HepG2 (cell line): ENCODE data around the gene HBS1L. TPM values are rescaled to one million over a fixed set of nuclear protein-coding genes. Genes with fewer than 3 reads are reported as not detected.

Experiments used
- ATAC-seq: fragments of 200-7000 bp; cut with Tn5 transposase; 3 replicates; pipeline ENCODE4 v1.9.1; 2020; ENCODE audit warnings: mild to moderate bottlenecking, moderate library complexity
- BruUV-seq: library from RNA; stranded (reverse); fragments of 400-500 nt; replicated peaks from 2 replicates; lab custom pipeline; 2021; lab: Mats Ljungman, UMichigan
- CTCF ChIA-PET: fragments of 300-600 bp; formaldehyde crosslinking; extraction: SDS; loops from one replicate; lab custom pipeline; 2021; ENCODE audit warnings: low total read pairs, inconsistent platforms, low intra/inter-chr PET ratio; lab: Yijun Ruan, JAX
- POLR2A ChIA-PET: fragments of 350-600 bp; sonication (Branson Sonifier 250); formaldehyde crosslinking; loops from one replicate; lab custom pipeline; 2020; ENCODE audit warnings: antibody characterized with exemption, inconsistent platforms; lab: Yijun Ruan, JAX
- DNase-seq: peaks from one replicate; pipeline ENCODE4 v3.0.0-alpha.2; 2015; ENCODE audit warnings: low spot score
- FAIRE-seq: peaks from 3 replicates; lab custom pipeline; 2011; peaks lifted over from hg19 to GRCh38; lab: Jason Lieb, UNC
- H2AFZ ChIP-seq: one replicate; pipeline ENCODE4 v1.6.1; 2011; ENCODE audit warnings: low read length, inconsistent platforms
- H3K27ac ChIP-seq: fragments of 300-600 bp; 3 replicates; pipeline ENCODE4 v1.8.0; 2011; ENCODE audit warnings: mixed run types, mild to moderate bottlenecking, mixed read lengths, low read length, inconsistent platforms; ENCODE audit not compliant: insufficient read depth; ENCODE audit errors: extremely low read length
- H3K27me3 ChIP-seq, 2 experiments: fragments of 200-600 bp in 1 of 2; 2 replicates in 1 of 2; 3 replicates in 1 of 2; pipeline versions ENCODE4 v1.6.0 to v1.8.0; 2011; ENCODE audit warnings: low read length in 2 of 2, mild to moderate bottlenecking in 2 of 2, moderate library complexity in 2 of 2, inconsistent platforms in 1 of 2; ENCODE audit not compliant: insufficient read depth in 2 of 2, control insufficient read depth in 1 of 2
- H3K36me3 ChIP-seq, 2 experiments: fragments of 200-600 bp in 1 of 2; replicated peaks in 1 of 2; 2 replicates in 1 of 2; 3 replicates in 1 of 2; pipeline versions ENCODE4 v1.5.1 to v1.8.0; 2011; ENCODE audit warnings: low read length in 2 of 2, inconsistent platforms in 1 of 2; ENCODE audit not compliant: insufficient read depth in 2 of 2, control insufficient read depth in 1 of 2
- H3K4me1 ChIP-seq: 2 replicates; pipeline ENCODE4 v1.5.1; 2012; ENCODE audit warnings: low read length, inconsistent platforms; ENCODE audit not compliant: insufficient read depth
- H3K4me2 ChIP-seq: 2 replicates; pipeline ENCODE4 v1.6.0; 2011; ENCODE audit warnings: low read depth, low read length, inconsistent platforms
- H3K4me3 ChIP-seq, 3 experiments: fragments of 200-600 bp in 1 of 3; sonication (generic), shearing (Covaris generic) in 1 of 3; replicated peaks in 1 of 3; 2 replicates each; pipeline ENCODE4 v1.5.1; 2011 to 2016; ENCODE audit warnings: low read length in 3 of 3, inconsistent platforms in 2 of 3, low read depth in 2 of 3, mild to moderate bottlenecking in 2 of 3, control low read depth in 1 of 3, mixed read lengths in 1 of 3; ENCODE audit not compliant: insufficient read depth in 1 of 3
- H3K79me2 ChIP-seq: one replicate; pipeline ENCODE4 v1.6.1; 2011; ENCODE audit warnings: low read length, inconsistent platforms; ENCODE audit not compliant: insufficient read depth
- H3K9ac ChIP-seq: 2 replicates; pipeline ENCODE4 v1.6.0; 2011; ENCODE audit warnings: mild to moderate bottlenecking, low read depth, low read length, inconsistent platforms; ENCODE audit not compliant: insufficient read depth
- H3K9me3 ChIP-seq: 2 replicates; pipeline ENCODE4 v1.5.1; 2012; ENCODE audit warnings: mild to moderate bottlenecking, low read length
- H4K20me1 ChIP-seq: 2 replicates; pipeline ENCODE4 v1.6.0; 2011; ENCODE audit warnings: inconsistent platforms, mild to moderate bottlenecking, low read length, moderate library complexity; ENCODE audit not compliant: insufficient read depth
- HOXA7 ChIP-seq: sonication (generic); formaldehyde crosslinking; IDR thresholded peaks from 2 replicates; pipeline ENCODE4 v1.8.1; 2022; ENCODE audit warnings: mild to moderate bottlenecking, missing genetic modification reagents, moderate library complexity
- MAFG ChIP-seq: sonication (generic); formaldehyde crosslinking; IDR thresholded peaks from 2 replicates; pipeline ENCODE4 v1.5.1; 2020; ENCODE audit warnings: mild to moderate bottlenecking, missing genetic modification reagents
- MIXL1 ChIP-seq: IDR thresholded peaks from 2 replicates; pipeline ENCODE4 v1.6.1; 2016
- POGZ ChIP-seq: sonication (generic); formaldehyde crosslinking; IDR thresholded peaks from 2 replicates; pipeline ENCODE4 v1.4.0; 2020; ENCODE audit warnings: mild to moderate bottlenecking, missing genetic modification reagents
- SCMH1 ChIP-seq: sonication (generic); formaldehyde crosslinking; IDR thresholded peaks from 2 replicates; pipeline ENCODE4 v1.9.0; 2021; ENCODE audit warnings: missing genetic modification reagents, mild to moderate bottlenecking, borderline replicate concordance
- ZFP37 ChIP-seq: sonication (generic); formaldehyde crosslinking; IDR thresholded peaks from 2 replicates; pipeline ENCODE4 v1.4.0; 2020; ENCODE audit warnings: missing genetic modification reagents, borderline replicate concordance
- ZNF446 ChIP-seq: sonication (generic); formaldehyde crosslinking; IDR thresholded peaks from 2 replicates; pipeline ENCODE4 v1.5.0; 2020; ENCODE audit warnings: mild to moderate bottlenecking, missing genetic modification reagents
- ZNF577 ChIP-seq: sonication (generic); formaldehyde crosslinking; IDR thresholded peaks from 2 replicates; pipeline ENCODE4 v1.4.0; 2020; ENCODE audit warnings: mild to moderate bottlenecking, low read depth, missing genetic modification reagents, borderline replicate concordance
- ZNF660 ChIP-seq: sonication (generic); formaldehyde crosslinking; IDR thresholded peaks from 2 replicates; pipeline ENCODE4 v1.5.1; 2020; ENCODE audit warnings: mild to moderate bottlenecking, low read depth, missing genetic modification reagents, borderline replicate concordance
- WGBS: methylation state at CpG from one replicate; pipeline ENCODE4 v1.1.6; 2017; ENCODE audit warnings: low lambda C conversion rate; 5-methylcytosine and 5-hydroxymethylcytosine counted together
- in situ Hi-C: cut with HindIII; loops from 2 replicates; pipeline ENCODE4 v1.10.0; 2017; ENCODE audit warnings: low pct_unique_long_range_greater_than_20kb; ENCODE audit not compliant: extremely low pct_ligation_motif_present
- intact Hi-C: fragments of 100-400 bp; cut with micrococcal nuclease; formaldehyde crosslinking; loops from one replicate; pipeline ENCODE4 v1.10.0; 2022; ENCODE audit not compliant: unreplicated experiment
- polyA plus RNA-seq, 8 experiments: library from polyadenylated mRNA; depleted of rRNA in 3 of 8; stranded (reverse) in 7 of 8; unstranded in 1 of 8; fragments of >200 nt; fragmentation: Illumina TruSeq in 4 of 8; extraction: Trizol in 4 of 8; gene quantifications; 2 replicates each; pipeline versions ENCODE4 v1.2.1 to v1.2.3, GENCODE V29; 2011 to 2016; ENCODE audit warnings: low read depth in 4 of 8, missing spikeins in 1 of 8, mixed read lengths in 1 of 8; ENCODE audit not compliant: insufficient read depth in 1 of 8
- total RNA-seq, 5 experiments: library from RNA; depleted of rRNA; stranded (reverse); fragments of >200 nt; fragmentation: Illumina TruSeq; extraction: Trizol; gene quantifications; 2 replicates each; pipeline ENCODE4 v1.2.3, GENCODE V29; 2016; ENCODE audit warnings: low read depth in 1 of 5
- TF ChIP-seq, protein P1 (sequence below): sonication (generic); formaldehyde crosslinking; IDR thresholded peaks from 2 replicates; pipeline ENCODE4 v1.4.0; 2020; ENCODE audit warnings: mild to moderate bottlenecking, missing genetic modification reagents
- TF ChIP-seq, protein P2 (sequence below): IDR thresholded peaks from 2 replicates; pipeline ENCODE4 v1.6.1; 2016; ENCODE audit warnings: control low read depth

Gene HBS1L
- total and polyA plus RNA-seq, 2 of the 13 experiments (the other 11 are each of a cell fraction or from before 2014, with no cell fraction given), result 44.1 to 138 TPM

DNA sequence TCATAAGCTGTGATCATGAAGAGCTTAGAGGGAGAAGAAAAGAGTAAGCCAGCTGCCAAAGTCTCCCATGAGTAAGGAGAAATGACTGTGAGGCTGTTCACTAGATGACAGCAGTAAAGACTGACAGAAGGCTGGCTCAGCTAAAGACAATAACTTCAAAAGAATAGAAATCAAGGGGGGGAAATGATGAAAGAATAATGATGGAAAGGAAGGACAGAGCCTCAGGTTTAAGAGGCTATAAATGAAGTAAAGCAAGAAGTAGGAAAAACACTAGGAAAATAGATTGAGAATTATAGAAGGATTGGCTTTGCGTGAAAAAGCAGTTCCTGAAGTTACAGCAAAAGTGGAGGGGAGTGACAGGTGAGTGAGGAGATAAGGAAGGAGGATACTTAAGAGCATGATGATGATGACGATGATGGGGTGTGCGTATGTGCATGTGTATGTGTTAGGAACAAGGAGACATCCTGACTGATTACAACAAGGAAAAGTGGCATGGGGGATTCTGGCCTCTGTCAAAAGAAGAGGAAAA, 48.2 kb downstream of the HBS1L start (continued):
- TF ChIP-seq HOXA7 (CRISPR knock-in tag) (no peak), POGZ (CRISPR knock-in tag) (no peak)
- TF ChIP-seq, protein P1, sequence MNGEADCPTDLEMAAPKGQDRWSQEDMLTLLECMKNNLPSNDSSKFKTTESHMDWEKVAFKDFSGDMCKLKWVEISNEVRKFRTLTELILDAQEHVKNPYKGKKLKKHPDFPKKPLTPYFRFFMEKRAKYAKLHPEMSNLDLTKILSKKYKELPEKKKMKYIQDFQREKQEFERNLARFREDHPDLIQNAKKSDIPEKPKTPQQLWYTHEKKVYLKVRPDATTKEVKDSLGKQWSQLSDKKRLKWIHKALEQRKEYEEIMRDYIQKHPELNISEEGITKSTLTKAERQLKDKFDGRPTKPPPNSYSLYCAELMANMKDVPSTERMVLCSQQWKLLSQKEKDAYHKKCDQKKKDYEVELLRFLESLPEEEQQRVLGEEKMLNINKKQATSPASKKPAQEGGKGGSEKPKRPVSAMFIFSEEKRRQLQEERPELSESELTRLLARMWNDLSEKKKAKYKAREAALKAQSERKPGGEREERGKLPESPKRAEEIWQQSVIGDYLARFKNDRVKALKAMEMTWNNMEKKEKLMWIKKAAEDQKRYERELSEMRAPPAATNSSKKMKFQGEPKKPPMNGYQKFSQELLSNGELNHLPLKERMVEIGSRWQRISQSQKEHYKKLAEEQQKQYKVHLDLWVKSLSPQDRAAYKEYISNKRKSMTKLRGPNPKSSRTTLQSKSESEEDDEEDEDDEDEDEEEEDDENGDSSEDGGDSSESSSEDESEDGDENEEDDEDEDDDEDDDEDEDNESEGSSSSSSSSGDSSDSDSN (CRISPR knock-in tag), result no peak

DNA sequence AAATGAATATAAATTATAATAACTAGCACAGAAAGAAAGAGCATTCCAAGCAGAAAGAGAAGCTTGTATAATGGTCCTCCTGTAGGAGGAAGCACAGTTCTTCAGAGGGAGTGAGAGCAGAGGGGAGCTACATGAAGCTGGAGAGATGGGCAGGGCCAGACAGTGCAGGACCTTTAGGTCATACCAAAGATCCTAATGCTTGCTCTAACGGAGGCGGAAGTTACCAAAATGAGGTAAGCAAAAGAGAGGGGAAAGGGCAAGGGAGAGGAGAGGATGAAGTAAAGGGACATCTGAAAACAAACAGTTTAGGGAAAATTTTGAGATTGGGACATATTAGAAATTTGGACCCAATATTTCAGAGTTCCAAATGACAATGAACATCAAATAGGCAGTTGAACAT, 50.2 kb downstream of the HBS1L start:
- DNase-seq, result no peak
- intact Hi-C loops, result no loop called here
- Histone ChIP-seq H3K27ac (no peak overlapping the region), H3K36me3 (peaks cover 0 to 7% of the 10 kb centered on the region in 2 experiments; a peak in 1 of 5 replicates), H2AFZ (no peak overlapping the region), H3K27me3 (no peaks in the 10 kb centered on the region), H3K9me3 (no peaks in the 10 kb centered on the region), H3K79me2 (no peaks in the 10 kb centered on the region), H3K4me2 (no peak overlapping the region), H4K20me1 (no peaks in the 10 kb centered on the region), H3K9ac (no peak overlapping the region), H3K4me1 (peaks cover 16% of the 10 kb centered on the region), H3K4me3 (no peak overlapping the region)
- ChIA-PET CTCF (no interaction called here), POLR2A (interaction anchor here (1.5 kb wide), 1 partner anchor 50 kb away, joined by 4 read pairs; the partner anchor contains the start of gene HBS1L)
- TF ChIP-seq MAFG (CRISPR knock-in tag) (no peak), ZFP37 (CRISPR knock-in tag) (no peak), SCMH1 (no peak), MIXL1 (no peak), ZNF446 (no peak), ZNF660 (CRISPR knock-in tag) (no peak), ZNF577 (CRISPR knock-in tag) (no peak)
- TF ChIP-seq, protein P2, sequence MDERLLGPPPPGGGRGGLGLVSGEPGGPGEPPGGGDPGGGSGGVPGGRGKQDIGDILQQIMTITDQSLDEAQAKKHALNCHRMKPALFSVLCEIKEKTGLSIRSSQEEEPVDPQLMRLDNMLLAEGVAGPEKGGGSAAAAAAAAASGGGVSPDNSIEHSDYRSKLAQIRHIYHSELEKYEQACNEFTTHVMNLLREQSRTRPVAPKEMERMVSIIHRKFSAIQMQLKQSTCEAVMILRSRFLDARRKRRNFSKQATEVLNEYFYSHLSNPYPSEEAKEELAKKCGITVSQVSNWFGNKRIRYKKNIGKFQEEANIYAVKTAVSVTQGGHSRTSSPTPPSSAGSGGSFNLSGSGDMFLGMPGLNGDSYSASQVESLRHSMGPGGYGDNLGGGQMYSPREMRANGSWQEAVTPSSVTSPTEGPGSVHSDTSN (CRISPR knock-in tag), result no peak
- no peak for FAIRE-seq
- no TSS peak for BruUV-seq
- WGBS, result 94% methylated on average over 2 of the region's 2 CpGs
- in situ Hi-C loops, result no loop called here
- no peak for ATAC-seq
